ENCODE results near the gene COX20. TPM values are rescaled to one million over a fixed set of nuclear protein-coding genes. Genes with fewer than 3 reads are reported as not detected.

COX20 gene
- total RNA-seq, 4 donors from 2014 or later, result 15.6 to 33.5 (median 28.2) TPM

DNA sequence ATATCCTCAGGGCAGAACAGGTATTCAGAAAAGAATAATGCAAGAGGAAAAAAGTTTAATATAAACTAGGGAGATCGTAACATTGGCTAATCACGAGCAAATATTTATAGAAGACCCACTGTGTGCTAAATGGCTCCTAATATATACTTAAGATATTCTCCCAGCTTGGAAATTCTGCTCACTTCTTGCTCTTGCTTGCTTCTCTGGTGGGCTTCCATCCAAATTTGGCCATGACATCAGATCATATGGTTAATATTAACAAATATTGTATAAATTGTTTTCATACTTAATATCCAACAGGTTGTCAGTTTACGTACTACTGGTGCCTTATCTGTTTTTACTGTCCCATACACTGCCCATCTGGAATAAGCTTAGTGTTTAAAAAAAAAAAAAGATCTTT, 1.1 kb downstream of the COX20 start:
- Histone ChIP-seq H3K36me3 (peaks cover 0 to 18% (median 0%) of the 10 kb centered on the region in 3 donors), H3K4me1 (peaks cover 0 to 48% (median 4%) of the 10 kb centered on the region in 4 donors), H3K27me3 (no peaks in the 10 kb centered on the region), H3K27ac (peak overlapping the region; percentile 95 to 100 (median 100)), H3K9me3 (no peaks in the 10 kb centered on the region), H3K4me3 (peak overlapping the region in 3 of 4 donors; percentile 63 to 87 (median 69))
- TF ChIP-seq, protein P1, sequence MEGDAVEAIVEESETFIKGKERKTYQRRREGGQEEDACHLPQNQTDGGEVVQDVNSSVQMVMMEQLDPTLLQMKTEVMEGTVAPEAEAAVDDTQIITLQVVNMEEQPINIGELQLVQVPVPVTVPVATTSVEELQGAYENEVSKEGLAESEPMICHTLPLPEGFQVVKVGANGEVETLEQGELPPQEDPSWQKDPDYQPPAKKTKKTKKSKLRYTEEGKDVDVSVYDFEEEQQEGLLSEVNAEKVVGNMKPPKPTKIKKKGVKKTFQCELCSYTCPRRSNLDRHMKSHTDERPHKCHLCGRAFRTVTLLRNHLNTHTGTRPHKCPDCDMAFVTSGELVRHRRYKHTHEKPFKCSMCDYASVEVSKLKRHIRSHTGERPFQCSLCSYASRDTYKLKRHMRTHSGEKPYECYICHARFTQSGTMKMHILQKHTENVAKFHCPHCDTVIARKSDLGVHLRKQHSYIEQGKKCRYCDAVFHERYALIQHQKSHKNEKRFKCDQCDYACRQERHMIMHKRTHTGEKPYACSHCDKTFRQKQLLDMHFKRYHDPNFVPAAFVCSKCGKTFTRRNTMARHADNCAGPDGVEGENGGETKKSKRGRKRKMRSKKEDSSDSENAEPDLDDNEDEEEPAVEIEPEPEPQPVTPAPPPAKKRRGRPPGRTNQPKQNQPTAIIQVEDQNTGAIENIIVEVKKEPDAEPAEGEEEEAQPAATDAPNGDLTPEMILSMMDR (IDR thresholded peaks at IDR 0.05), result no peak
- no peak for TF ChIP-seq POLR2A (IDR thresholded peaks at IDR 0.05)
- DNase-seq, result no peak

DNA sequence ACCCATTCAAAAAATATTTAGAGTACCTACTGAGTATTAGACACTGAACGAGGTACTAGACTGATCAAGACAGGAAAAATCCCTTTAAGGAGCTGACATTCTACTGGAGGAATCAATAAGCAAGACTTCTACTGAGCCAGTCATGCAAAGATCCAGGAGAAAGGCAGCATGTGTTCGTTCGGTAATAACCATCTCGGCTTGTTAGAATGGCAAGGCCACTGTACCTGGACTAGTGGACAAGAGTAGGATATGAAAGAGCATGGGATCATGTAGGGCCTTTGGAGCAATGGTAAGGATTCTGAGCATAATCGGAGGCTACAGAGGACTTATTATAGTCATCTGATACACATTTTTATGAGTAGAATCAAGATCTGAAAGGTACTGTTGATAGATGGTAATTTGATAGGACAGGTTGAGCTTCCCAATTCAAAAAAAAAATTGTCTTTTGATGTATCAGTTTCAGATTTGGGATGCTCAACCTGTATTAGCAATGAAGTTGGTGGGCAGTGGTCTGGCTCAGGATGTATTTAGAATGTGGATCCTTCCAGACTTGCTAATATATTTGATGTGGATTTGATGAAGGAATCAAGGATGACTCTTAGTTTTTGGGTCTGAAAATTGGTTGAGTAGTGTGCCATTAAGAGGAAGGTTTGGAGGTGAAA, 2.3 kb downstream of the COX20 start:
- DNase-seq, result no peak
- Histone ChIP-seq H3K4me3 (no peak overlapping the region), H3K36me3 (peaks cover 0 to 30% (median 0%) of the 10 kb centered on the region in 3 donors)

DNA sequence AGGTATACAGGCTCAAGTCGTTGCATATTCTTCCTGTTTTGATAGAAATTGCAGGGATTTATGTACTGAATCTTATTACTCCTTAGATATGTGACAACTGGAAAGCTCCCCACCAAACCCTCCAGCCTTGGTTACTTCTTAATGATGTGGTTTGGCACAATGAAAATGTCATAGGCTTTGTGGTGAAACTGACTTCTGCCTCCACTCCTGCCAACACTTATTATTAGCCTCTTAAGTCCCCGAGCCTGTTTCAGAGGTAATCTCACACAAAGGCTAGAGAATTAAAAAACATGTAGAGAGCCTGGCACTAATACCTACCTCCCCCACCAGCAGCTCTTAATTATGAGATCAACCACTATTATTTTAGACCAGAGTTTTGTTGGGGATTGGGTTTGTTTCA, 4.2 kb downstream of the COX20 start:
- Histone ChIP-seq H3K4me1 (peaks cover 0 to 54% (median 2%) of the 10 kb centered on the region in 4 donors), H3K27ac (no peak overlapping the region), H3K36me3 (peaks cover 0 to 49% (median 0%) of the 10 kb centered on the region in 3 donors), H3K4me3 (no peak overlapping the region), H3K9me3 (no peaks in the 10 kb centered on the region), H3K27me3 (no peaks in the 10 kb centered on the region)
- TF ChIP-seq POLR2A (IDR thresholded peaks at IDR 0.05), result no peak
- TF ChIP-seq, protein P1 (IDR thresholded peaks at IDR 0.05), result no peak
- DNase-seq, result no peak

More for the DNA sequence above, 2.3 kb downstream of the COX20 start:
- H3K4me1 ChIP-seq, result peaks cover 0 to 54% (median 5%) of the 10 kb centered on the region in 4 donors
- peak overlapping the region in 2 of 4 donors; percentile 95 to 100 for H3K27ac ChIP-seq
- no peaks in the 10 kb centered on the region for H3K9me3 ChIP-seq
- no peaks in the 10 kb centered on the region for H3K27me3 ChIP-seq
- no peak for TF ChIP-seq POLR2A (IDR thresholded peaks at IDR 0.05)
- TF ChIP-seq, protein P1 (IDR thresholded peaks at IDR 0.05), result no peak

DNA sequence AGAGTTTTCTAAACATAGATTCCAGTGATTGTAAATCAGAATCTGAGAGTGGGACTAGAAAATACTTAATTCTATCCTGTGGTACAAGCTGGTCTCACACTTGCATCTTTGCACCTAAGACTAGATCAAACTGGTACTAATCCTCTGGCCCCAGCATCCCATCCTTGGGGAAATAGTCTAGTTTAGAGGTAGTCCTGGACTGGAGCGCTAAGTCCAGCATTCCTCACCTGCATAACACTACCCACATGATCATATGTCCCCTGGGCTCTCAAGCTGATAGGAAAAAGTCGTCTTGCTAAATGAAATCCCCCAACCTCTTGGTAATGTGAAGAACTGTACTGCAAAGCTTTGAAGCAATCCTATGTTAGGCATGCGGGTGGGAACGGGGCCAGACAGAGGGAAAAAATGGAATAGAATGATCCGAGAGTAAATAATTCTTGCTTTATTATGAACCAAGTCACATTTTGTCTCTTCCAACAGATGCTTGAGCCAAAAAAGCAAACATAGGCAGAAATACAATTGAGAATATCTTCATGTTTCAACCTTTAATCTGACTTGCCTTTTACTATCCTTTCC, 4.8 kb downstream of the COX20 start:
- TF ChIP-seq, protein P1 (IDR thresholded peaks at IDR 0.05), result no peak
- TF ChIP-seq POLR2A (IDR thresholded peaks at IDR 0.05), result no peak
- H3K4me3 ChIP-seq, result no peak overlapping the region
- peaks cover 0 to 56% (median 0%) of the 10 kb centered on the region in 3 donors for H3K36me3 ChIP-seq
- peak overlapping the region in 1 of 4 donors; percentile 21 for H3K27ac ChIP-seq
- DNase-seq, result no peak
- no peaks in the 10 kb centered on the region for H3K27me3 ChIP-seq
- peaks cover 0 to 54% (median 2%) of the 10 kb centered on the region in 4 donors for H3K4me1 ChIP-seq
- no peaks in the 10 kb centered on the region for H3K9me3 ChIP-seq

DNA sequence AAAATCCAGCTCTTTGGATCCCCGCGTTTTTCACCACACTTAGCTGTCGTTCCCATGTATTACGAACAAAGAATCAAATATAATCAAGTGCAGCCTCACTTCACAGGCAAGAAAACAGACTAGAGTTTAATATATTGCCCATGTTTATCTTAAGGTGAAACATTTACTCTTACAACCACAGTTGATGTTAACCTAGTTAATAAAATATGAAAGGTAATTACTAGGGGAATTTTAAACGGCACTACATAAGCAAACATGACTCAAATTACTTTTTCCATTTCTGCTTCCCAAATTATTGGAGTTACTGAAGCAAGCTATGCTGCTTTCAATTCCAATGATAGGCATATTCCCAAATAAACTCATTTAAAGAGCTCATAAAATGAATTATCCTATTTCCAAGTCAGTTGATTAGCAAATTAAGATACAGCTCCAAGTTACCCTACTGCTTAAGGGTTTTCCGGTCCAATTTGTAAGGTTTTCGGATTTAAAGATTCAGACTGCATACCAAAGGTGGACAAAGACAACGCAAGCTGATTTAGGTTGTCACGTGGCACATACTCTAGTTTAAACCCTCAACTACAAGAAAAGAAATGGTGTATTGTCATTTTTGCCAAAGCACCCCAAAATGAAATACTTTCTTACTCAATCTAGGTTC, 5.9 kb downstream of the COX20 start:
- no peak for DNase-seq
- no peak for TF ChIP-seq POLR2A (IDR thresholded peaks at IDR 0.05)
- Histone ChIP-seq H3K27me3 (no peaks in the 10 kb centered on the region), H3K9me3 (no peaks in the 10 kb centered on the region), H3K27ac (peak overlapping the region in 1 of 4 donors; percentile 8), H3K4me3 (no peak overlapping the region), H3K4me1 (peaks cover 0 to 54% (median 2%) of the 10 kb centered on the region in 4 donors), H3K36me3 (peaks cover 0 to 67% (median 0%) of the 10 kb centered on the region in 3 donors)
